ENCODE data around the gene CDKL5. TPM values are rescaled to one million over a fixed set of nuclear protein-coding genes. Genes with fewer than 3 reads are reported as not detected.

CDKL5 gene
- total and polyA plus RNA-seq, 12 donors: 0.40 to 13.8 (median 7.4) TPM

- Histone ChIP-seq H3K9me3 (replicated peaks in 1 of 3) (no peaks in the 10 kb centered on the region), H3K36me3 (replicated peaks in 1 of 2) (no peaks in the 10 kb centered on the region), H3K4me3 (no peak overlapping the region), H3K27me3 (no peaks in the 10 kb centered on the region), H3K4me1 (replicated peaks in 1 of 2) (no peaks in the 10 kb centered on the region), H3K27ac (no peak overlapping the region)
- 78 to 100% (median 91%) methylated on average over 2 of the region's 2 CpGs for WGBS, 4 donors
- intact Hi-C loops (cut with DNase I): no loop called here
- TF ChIP-seq CTCF (IDR thresholded peaks at IDR 0.05) (no peak), POLR2A (IDR thresholded peaks at IDR 0.05) (no peak)
- DNase-seq: no peak
These were observed 168.7 kb downstream of the CDKL5 start for GRCh38 chrX:18594079-18594478.

DNA sequence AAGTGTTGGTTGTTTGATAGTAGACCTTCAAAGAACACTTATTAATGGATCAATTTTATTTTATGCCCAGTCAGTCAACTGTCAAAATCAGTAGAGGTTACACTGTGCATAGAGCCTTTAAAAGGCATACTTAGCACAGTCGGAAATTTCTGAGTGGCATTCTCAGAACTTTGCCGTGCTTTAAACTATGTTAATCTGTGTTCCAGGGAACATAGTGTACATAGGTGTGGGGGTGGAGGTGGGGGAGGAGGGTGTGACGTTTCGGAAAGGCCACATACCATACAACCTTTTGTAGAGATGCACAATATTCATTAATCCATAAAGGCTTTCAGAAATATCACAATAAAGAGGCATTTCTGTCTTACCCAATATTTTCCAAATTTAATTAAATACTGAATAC, 170.7 kb downstream of the CDKL5 start:
- H3K36me3 ChIP-seq (replicated peaks in 1 of 2): no peaks in the 10 kb centered on the region
- H3K27ac ChIP-seq: no peak overlapping the region
- H3K4me1 ChIP-seq (replicated peaks in 1 of 2): no peaks in the 10 kb centered on the region
- DNase-seq: no peak
- no peak for TF ChIP-seq CTCF (IDR thresholded peaks at IDR 0.05)
- no peak for TF ChIP-seq POLR2A (IDR thresholded peaks at IDR 0.05)
- H3K4me3 ChIP-seq: no peak overlapping the region
- no peaks in the 10 kb centered on the region for H3K9me3 ChIP-seq (replicated peaks in 1 of 3)
- no peaks in the 10 kb centered on the region for H3K27me3 ChIP-seq
- intact Hi-C loops (cut with DNase I): no loop called here
- 59 to 85% (median 70%) methylated on average over 4 of the region's 4 CpGs for WGBS, 4 donors

DNA sequence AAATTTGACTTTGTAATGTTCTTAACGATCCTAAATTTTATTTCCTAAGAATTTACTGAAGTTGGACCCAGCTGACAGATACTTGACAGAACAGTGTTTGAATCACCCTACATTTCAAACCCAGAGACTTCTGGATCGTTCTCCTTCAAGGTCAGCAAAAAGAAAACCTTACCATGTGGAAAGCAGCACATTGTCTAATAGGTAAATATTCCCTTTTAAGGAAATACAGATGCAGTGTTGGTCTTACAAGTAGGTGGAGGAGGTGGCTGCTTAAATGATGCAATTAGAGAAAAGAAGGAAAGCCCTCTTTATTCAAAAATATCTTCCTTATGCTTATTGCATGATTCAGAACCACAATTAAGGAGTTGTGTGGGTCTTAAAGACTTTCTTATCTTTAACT, 173.0 kb downstream of the CDKL5 start:
- intact Hi-C loops (cut with DNase I): no loop called here

GRCh38 chrX:18607966-18608365, 182.6 kb downstream of the CDKL5 start:
- no peak for DNase-seq
- intact Hi-C loops (cut with DNase I): no loop called here
- Histone ChIP-seq H3K4me1 (replicated peaks in 1 of 2) (no peaks in the 10 kb centered on the region), H3K27ac (no peak overlapping the region), H3K4me3 (no peak overlapping the region), H3K36me3 (replicated peaks in 1 of 2) (no peaks in the 10 kb centered on the region), H3K9me3 (replicated peaks in 1 of 3) (no peaks in the 10 kb centered on the region), H3K27me3 (no peaks in the 10 kb centered on the region)
- WGBS, 4 donors: 71 to 81% (median 79%) methylated on average over 4 of the region's 4 CpGs
- no peak for TF ChIP-seq CTCF (IDR thresholded peaks at IDR 0.05)
- no peak for TF ChIP-seq POLR2A (IDR thresholded peaks at IDR 0.05)

More for the DNA sequence above, 173.0 kb downstream of the CDKL5 start:
- Histone ChIP-seq H3K27me3 (no peaks in the 10 kb centered on the region), H3K9me3 (replicated peaks in 1 of 3) (no peaks in the 10 kb centered on the region), H3K27ac (no peak overlapping the region), H3K36me3 (replicated peaks in 1 of 2) (no peaks in the 10 kb centered on the region), H3K4me3 (no peak overlapping the region), H3K4me1 (replicated peaks in 1 of 2) (no peaks in the 10 kb centered on the region)
- no peak for DNase-seq
- WGBS, 4 donors: 54 to 72% (median 60%) methylated on average over 2 of the region's 2 CpGs
- TF ChIP-seq CTCF (IDR thresholded peaks at IDR 0.05) (no peak), POLR2A (IDR thresholded peaks at IDR 0.05) (no peak)

All from adrenal gland (tissue), 12 donors.